ENCODE data around the gene USP49.

USP49 gene

DNA sequence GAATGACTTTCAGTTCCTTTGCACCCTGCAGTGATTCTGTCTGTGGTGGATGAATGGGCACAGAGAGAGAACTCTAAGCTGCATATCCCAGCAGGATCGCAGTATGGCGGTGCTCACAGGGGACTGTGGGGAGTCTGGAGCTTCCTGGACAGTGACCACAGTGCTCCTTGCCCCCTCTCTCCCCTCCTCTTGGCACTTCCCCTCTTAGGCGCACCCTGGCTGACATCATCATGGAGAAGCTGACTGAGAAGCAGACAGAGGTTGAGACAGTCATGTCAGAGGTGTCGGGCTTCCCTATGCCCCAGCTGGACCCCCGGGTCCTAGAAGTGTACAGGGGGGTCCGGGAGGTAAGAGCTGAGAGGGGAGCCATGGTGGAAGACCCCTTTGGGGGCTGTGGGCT is 34.7 kb upstream of the USP49 start:
- in situ Hi-C loops (cut with MboI; ENCODE audit: low sequenced_read_pairs), result no loop called here

GRCh38 chr6:41927253-41927652 is 32.1 kb upstream of the USP49 start:
- in situ Hi-C loops (cut with MboI; ENCODE audit: low sequenced_read_pairs), result no loop called here

DNA sequence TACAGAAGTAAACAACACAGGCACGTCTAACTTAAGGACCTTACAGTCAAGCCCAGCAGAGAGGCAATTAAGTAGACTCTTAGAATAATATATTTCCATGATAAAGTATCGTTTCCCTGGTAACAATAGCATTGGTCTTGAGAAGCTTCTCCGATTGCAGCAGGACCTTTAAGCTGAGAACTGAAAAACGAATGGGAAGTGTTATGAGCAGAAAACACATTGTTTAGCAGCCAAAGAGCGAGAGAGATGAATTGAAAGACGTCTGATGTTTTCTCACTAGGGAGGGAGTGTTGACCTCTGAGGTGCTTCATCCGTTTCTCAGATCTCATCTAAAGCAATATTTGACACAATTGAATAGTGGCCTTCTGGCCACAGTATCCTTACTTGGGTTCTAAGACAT is 27.0 kb upstream of the USP49 start:
- in situ Hi-C loops (cut with MboI; ENCODE audit: low sequenced_read_pairs), result loop anchor here (25.0 kb wide), 1 partner anchor 115 kb away; no protein-coding TSS in a partner anchor

GRCh38 chr6:41921712-41921998 is 26.5 kb upstream of the USP49 start:
- in situ Hi-C loops (cut with MboI; ENCODE audit: low sequenced_read_pairs), result loop anchor here (25.0 kb wide), 1 partner anchor 116 kb away; no protein-coding TSS in a partner anchor

GRCh38 chr6:41920921-41921711 is 25.9 kb upstream of the USP49 start, which contains the start of the genes BYSL and MED20:
Gene BYSL, plus strand, starts transcription at chr6:41921499. Its CDS starts 64 bp downstream, at chr6:41921563.
Gene MED20, minus strand, starts transcription at chr6:41921139. Its CDS starts 121 bp downstream, at chr6:41921018.
- in situ Hi-C loops (cut with MboI; ENCODE audit: low sequenced_read_pairs), result loop anchor here (25.0 kb wide), 1 partner anchor 116 kb away; no protein-coding TSS in a partner anchor

- in situ Hi-C loops (cut with MboI; ENCODE audit: low sequenced_read_pairs), result loop anchor here (25.0 kb wide), 1 partner anchor 120 kb away; no protein-coding TSS in a partner anchor
Measured at GRCh38 chr6:41917528-41917927, 22.4 kb upstream of the USP49 start.

DNA sequence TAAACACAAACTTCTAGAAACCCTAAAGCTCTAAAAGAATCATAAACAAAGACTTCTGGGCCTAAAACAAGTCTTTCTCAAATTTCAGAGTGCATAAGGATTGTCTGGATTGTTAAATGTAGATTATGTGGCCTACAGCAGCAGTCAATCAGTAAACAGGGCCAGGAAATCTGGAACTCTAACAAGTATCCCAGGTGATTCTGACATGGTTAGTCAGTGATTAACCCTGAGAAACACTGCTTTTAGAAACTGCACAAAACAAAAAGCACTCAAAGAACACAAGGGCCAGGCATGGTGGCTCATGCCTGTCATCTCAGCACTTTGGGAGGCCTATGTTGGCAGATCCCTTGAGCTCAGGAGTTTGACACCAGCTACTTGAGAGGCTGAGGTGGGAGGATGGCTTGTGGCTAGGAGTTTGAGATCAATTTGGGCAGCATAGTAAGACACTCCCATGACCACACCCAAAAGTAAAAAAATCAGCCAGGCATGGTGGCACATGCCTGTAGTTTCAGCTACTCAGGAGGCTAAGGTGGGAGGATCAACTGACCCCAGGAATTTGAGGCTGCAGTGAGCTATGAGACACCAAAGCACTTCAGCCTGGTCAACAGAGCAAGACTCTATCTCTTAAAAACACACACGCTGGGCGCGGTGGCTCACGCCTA is 19.8 kb upstream of the USP49 start:
- in situ Hi-C loops (cut with MboI; ENCODE audit: low sequenced_read_pairs), result loop anchor here (25.0 kb wide), 1 partner anchor 122 kb away; no protein-coding TSS in a partner anchor

GRCh38 chr6:41914343-41914742 is 19.2 kb upstream of the USP49 start:
- in situ Hi-C loops (cut with MboI; ENCODE audit: low sequenced_read_pairs), result loop anchor here (25.0 kb wide), 1 partner anchor 123 kb away; no protein-coding TSS in a partner anchor

GRCh38 chr6:41909727-41910126 is 14.6 kb upstream of the USP49 start:
- in situ Hi-C loops (cut with MboI; ENCODE audit: low sequenced_read_pairs), result loop anchor here (25.0 kb wide), 1 partner anchor 128 kb away; no protein-coding TSS in a partner anchor

GRCh38 chr6:41901882-41902519 is 6.8 kb upstream of the USP49 start:
- in situ Hi-C loops (cut with MboI; ENCODE audit: low sequenced_read_pairs), result loop anchor here (25.0 kb wide), 1 partner anchor 135 kb away; no protein-coding TSS in a partner anchor

- in situ Hi-C loops (cut with MboI; ENCODE audit: low sequenced_read_pairs), result loop anchor here (25.0 kb wide), 1 partner anchor 136 kb away; no protein-coding TSS in a partner anchor
Measured at GRCh38 chr6:41900861-41901260, 5.7 kb upstream of the USP49 start.

GRCh38 chr6:41896281-41896680 is 1.1 kb upstream of the USP49 start:
- in situ Hi-C loops (cut with MboI; ENCODE audit: low sequenced_read_pairs), result no loop called here

DNA sequence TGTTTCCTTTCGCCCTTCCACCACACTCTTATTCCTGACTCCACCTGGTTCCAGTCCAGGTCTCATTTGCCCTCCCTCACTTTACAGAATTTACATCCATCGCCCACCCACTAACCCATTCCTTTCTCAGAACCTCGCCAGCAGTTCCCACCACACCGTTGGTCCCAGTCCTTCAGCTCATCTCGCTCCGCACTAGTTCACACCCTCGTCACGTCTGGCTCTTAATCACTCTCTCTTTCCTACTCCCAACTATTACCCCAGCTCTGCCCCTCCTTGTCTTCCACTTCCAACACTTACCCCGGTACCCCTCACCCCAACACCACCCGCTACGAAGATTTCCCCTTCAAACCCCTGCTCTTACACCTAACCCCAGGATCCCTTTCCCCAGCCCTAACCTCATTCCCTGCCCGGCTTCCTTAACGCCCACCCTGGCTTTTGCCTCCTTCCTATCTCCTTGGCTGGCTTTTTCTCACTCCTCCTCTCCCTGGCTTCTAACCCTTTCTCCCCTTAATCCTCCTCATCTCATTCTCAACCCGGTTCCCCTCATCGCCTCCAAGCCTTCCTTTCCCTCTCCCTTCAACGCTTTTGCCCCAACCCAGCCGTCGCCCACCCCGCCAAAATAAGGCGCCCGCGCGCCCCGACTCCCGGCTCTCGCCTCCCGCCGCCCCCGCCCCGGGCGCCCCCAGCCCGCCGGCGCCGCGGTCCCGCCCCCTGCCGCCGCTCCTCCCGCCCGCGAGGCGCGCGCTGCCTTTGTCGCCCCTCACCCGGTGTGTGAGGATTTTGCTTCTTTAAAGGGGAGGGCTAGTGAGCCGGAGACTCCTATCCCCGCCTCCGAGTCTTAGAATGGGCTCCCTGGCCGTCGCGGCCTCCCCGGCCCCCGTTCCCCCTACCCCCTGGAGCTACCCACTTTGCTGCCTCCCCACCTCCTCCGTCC is 542 bp downstream of the USP49 start:
- in situ Hi-C loops (cut with MboI; ENCODE audit: low sequenced_read_pairs), result no loop called here

DNA sequence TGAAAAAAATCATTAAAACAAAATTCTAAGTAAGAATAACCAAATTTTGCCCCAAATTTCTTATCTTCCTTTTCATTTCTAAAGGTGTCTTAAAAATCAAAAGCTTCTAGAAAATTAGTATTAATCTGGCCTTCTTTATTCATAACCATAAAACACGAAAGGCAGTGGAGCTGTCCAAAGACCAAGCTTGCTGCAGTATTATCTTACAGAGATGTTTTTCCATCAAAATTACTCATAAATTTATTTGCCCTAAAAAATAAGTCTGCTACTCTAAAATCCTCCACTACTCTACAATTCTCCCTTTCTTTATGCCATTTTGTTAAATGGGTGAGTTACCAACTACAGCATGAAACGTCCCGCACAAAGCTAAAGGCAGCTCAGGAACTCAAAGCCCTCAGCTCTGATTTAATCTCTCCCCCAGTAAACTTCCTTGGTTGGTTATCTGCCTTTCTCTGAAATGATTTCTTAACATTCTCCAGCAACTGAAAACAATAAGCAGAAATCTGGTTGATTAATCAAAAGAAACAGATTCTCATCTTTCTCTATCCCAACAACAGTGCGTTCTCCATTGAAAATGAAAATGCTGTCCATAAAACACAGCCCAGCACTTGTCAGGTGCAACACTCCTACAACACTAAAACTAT is 2.1 kb downstream of the USP49 start:
- in situ Hi-C loops (cut with MboI; ENCODE audit: low sequenced_read_pairs), result no loop called here

DNA sequence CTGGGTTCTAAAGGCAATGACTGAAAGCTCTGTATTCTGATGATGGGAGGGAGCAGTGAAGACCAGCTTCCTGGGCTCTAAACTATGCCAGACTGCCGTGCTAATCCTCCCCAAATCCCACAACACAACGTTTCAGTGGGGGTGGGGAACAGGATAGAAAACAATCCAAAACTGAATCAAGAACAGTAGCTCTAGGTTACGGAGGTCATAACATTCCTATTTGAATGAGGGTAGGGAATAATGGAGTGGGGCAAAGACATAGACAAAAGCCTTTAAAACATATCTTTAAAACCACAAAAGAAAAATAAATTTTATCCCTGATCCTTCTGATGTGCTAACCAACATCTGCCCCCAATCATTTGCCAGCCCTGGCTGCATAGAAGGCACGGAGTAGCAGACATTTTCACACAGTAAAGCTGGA is 7.8 kb downstream of the USP49 start:
- in situ Hi-C loops (cut with MboI; ENCODE audit: low sequenced_read_pairs), result no loop called here

- in situ Hi-C loops (cut with MboI; ENCODE audit: low sequenced_read_pairs), result no loop called here
Measured at GRCh38 chr6:41885930-41886329, 9.2 kb downstream of the USP49 start.

DNA sequence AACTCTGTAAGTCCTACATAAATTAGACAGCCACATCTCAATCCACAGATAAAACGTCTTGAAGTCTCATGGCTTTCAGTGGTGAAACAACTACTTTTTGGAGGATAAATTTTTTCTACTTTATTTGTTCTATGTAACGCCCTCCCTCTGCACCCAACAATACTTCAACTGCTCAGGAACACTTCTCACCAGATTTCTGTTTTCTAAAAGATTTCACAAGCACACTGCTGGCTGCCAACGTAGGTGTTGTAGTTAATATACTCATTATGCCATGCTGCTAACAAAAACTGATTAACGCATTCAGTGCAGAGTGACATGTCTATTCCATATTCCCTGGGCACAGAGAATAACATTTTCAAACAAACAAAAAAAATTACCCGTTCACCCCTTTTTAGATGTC is 10.2 kb downstream of the USP49 start:
- in situ Hi-C loops (cut with MboI; ENCODE audit: low sequenced_read_pairs), result no loop called here

DNA sequence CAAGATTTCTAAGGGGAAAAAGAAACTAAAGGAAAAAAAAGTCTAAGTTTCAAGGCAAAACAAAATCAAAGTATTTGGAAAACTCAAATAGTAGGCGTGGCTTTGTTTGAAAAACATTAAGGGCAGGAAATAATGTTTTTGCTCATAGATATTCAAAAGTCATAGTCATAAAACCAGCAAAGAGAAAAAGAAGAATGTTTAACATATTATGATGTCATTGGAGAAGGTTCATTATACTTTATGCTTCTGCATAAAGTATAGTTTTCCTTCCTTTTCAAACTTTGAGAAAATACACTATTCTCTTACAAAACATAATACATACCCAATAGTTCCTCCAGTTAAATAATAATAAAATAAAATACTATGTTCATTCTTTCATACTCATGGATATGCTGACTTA is 13.7 kb downstream of the USP49 start:
- in situ Hi-C loops (cut with MboI; ENCODE audit: low sequenced_read_pairs), result no loop called here

DNA sequence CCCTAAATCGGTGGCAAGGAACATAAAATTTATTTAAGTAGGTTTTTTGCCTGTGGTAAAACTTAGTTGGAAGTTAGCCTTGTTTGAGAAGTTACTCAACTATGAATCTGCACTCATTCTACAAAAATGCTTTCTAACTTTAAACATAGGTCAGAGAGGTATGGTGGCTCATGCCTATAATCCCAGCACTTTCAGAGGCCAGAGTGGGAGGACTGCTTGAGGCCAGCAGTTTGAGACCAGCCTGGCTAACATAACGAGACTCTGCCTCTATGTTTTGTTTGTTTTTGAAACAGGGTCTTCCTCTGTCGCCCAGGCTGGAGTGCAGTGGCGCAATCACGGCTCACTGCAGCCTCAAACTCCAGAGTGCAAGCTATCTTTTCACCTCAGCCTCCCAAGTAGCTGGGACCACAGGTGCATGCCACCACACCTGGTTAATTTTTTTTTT is 16.2 kb downstream of the USP49 start:
- in situ Hi-C loops (cut with MboI; ENCODE audit: low sequenced_read_pairs), result no loop called here

GRCh38 chr6:41878246-41878645 is 16.9 kb downstream of the USP49 start:
- in situ Hi-C loops (cut with MboI; ENCODE audit: low sequenced_read_pairs), result no loop called here

All from HL-60/S4 treated with phorbol 12-myristate 13-acetate at 8.2 ng/mL for 4 days and 3 days (cell line).